ENCODE measurements around the gene CPNE6. TPM values are rescaled to one million over a fixed set of nuclear protein-coding genes. Genes with fewer than 3 reads are reported as not detected.

CPNE6 gene
- total RNA-seq, 1 experiment from 2014 or later = not detected

DNA sequence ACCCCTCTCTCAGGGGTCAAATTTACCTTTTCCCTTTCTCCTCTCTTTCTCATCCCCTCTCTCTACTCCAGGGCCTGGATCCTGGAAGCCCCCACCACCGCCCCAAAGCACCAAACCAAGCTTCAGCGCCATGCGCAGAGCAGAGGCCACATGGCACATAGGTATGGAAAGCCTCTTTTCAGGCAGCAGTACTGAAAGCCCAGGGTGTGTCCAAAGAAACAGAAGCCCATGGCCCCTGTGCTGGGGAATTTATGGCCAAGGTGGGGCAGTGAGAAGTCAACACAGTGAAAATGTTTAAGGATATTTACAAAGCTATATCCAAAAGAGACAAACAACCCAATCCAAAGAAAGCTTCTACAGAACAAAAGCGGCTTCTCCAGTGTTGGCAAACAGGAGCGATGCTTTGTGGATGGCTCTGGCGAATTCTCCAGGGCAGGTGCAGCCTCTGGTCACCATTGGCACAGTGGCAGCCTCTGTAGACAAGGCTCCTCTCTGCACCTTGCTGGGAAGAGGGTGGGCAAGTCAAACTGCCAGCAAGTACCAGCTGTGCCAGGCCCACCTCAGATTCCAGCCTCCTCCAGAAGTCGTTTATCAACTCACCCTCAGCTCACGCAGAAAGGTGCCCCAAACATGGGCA lies 4.7 kb upstream of the CPNE6 start:
- DNase-seq (ENCODE audit: low spot score) = no peak
- in situ Hi-C loops (cut with HindIII; ENCODE audit: low sequenced_read_pairs) = no loop called here

GRCh38 chr14:24067133-24068082 lies 4.0 kb upstream of the CPNE6 start:
- DNase-seq (ENCODE audit: low spot score) = no peak
- in situ Hi-C loops (cut with HindIII; ENCODE audit: low sequenced_read_pairs) = no loop called here

DNA sequence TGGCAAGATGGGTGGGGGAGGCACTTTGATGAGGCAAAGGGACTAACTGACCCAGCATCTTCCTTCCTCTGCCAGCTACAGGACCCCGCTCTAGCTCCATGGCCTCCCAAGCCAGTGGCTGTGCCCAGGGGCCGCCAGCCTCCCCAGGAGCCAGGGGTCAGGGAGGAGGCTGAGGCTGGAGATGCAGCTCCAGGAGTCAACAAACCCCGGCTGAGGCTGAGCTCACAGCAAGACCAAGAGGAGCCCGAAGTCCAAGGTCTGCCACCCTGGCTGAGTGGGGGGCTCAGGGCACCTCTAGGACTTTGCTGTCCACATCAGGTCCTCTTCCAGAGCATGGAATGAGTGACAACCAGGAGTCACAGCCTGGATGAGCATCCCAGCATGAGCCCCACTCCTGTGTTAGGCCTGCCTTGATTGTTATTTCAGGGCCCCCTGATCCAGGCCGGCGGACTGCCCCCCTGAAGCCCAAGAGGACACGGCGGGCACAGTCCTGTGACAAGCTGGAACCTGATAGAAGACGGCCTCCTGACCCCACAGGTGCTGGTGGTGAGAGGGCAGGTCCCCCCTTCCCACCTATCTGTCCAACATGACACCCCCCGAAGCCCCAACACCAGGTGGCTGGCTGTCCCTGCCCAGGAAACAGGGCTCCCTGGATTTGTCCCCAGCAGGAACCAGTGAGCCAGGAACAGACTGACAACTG lies 2.5 kb upstream of the CPNE6 start:
- in situ Hi-C loops (cut with HindIII; ENCODE audit: low sequenced_read_pairs) = no loop called here
- DNase-seq (ENCODE audit: low spot score) = no peak

GRCh38 chr14:24069411-24069735 lies 2.0 kb upstream of the CPNE6 start:
- DNase-seq (ENCODE audit: low spot score) = no peak
- in situ Hi-C loops (cut with HindIII; ENCODE audit: low sequenced_read_pairs) = no loop called here

- DNase-seq (ENCODE audit: low spot score) = peak; percentile 70
These were observed 848 bp upstream of the CPNE6 start for GRCh38 chr14:24070285-24071143.

DNA sequence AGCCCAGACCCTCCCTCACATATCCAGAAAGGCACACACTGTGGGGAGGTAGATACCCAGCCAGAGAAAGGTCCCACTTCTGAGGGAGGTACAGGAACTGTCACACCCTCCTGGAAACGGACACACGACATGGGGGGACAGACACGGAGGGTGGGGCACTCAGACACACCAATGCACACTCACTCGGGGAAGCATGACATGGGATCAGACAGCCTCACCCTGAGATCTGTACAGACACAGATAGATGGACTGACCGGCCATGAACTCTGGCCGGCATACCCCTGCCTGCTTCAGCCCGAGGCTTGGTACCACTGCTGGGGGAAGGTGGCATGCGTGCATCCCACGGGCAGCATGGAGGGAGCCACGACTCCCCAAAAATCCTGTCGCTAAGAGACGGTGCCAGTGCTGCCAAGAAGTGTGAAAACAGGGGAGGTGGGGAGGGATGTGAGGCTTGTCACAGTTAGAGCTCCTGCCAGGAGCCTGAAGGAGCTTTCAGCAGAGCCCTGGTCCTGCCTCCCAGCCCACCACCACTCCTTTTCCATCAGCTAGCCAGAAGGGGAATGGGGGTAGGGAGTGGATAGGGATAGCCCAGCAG lies 571 bp downstream of the CPNE6 start:
- DNase-seq (ENCODE audit: low spot score) = peak; percentile 60
- in situ Hi-C loops (cut with HindIII; ENCODE audit: low sequenced_read_pairs) = no loop called here

More at GRCh38 chr14:24070285-24071143, 848 bp upstream of the CPNE6 start:
- in situ Hi-C loops (cut with HindIII; ENCODE audit: low sequenced_read_pairs) = no loop called here

DNA sequence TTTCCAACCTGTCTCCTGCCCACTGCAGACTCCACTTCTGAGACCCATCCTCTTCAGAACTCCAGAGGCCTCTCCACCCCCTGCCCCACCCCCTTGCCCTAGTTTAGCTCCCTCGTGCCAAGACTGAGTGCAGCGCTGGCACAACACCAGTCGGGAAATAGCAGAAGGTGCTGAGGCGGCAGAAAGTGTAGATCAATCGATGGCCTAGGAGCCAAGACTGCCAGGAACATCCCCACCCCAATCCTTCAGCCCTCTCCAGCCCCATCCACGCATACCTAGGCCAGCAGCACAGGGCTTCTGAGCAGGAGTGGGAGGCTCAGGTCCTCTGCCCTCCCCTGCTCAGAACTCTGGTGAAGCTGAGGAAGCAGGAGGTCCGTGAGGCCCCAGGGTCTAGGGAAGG lies 1.1 kb downstream of the CPNE6 start:
- peak; percentile 59 for DNase-seq (ENCODE audit: low spot score)
- in situ Hi-C loops (cut with HindIII; ENCODE audit: low sequenced_read_pairs) = no loop called here

DNA sequence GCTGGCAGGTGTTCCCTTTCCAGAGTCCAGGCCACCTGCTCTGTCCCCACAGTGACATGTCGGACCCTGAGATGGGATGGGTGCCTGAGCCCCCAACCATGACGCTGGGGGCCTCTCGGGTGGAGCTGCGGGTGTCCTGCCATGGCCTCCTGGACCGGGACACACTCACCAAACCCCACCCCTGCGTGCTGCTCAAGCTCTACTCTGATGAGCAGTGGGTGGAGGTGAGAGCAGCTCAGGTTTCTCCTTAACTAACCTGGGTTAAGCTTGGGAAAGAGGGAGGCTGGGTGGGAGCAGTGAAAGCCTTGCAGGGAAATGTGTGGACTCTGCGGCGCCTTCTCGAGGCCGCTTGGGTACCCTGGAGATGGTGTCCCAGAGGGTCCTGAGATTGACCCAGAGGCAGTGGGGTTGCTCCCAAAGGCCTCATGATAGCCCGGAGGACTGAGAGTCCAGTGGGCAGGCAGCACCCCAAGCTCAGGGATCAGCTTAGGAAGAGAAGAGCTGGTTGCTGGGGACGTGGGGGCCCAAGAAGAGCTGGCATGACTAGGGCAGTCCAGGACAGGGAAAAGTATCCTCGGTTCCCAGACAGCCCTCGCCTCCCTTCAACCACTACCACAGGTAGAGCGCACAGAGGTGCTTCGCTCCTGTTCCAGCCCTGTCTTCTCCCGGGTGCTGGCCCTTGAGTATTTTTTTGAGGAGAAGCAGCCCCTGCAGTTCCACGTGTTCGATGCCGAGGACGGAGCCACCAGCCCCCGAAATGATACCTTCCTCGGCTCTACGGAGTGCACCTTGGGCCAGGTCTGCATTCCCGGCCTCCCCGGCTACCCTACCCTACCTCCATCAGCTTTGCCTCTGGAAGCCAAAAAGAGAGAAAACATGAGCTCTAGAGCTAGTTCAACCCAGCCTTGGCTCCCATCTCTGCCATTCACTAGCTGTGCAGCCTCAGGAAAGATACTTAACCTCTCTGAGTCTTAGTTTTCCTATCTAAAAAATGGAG lies 1.8 kb downstream of the CPNE6 start:
- no peak for DNase-seq (ENCODE audit: low spot score)
- in situ Hi-C loops (cut with HindIII; ENCODE audit: low sequenced_read_pairs) = no loop called here

DNA sequence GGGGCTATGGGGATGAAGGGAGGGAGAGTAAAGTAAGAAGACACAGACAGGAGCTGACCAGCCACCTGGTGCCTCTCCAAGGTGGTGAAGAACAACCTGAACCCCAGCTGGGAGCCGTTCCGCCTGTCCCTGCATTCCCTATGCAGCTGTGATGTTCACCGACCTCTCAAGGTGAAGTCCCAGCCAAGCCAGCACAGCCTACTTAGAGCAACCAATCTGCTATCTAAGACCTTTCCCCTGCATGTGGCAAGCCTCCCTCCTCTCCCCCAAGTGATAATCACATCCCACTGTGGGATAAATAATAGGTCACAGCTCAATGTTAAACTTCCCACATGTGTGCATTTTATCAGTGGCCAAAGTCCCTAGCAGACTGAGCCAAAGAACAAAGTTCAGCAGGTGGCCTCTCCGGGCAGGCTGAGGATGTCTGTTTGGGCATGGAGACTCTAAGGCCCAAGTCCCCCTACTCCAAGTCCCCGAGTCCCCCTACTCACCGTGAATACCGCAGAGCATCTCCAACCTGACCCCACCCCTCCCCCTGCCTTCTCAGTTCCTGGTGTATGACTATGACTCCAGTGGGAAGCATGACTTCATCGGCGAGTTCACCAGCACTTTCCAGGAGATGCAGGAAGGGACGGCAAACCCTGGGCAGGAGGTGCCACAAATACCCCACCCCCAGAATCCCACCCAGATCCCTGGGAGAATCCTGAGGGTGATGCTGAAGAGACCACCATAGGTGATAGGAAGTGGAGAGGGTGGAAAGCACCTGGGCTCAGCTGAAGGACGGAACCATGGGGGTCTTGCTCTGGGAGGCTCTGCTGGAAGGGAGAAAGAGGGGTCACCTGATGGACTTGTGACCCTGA lies 3.5 kb downstream of the CPNE6 start:
- in situ Hi-C loops (cut with HindIII; ENCODE audit: low sequenced_read_pairs) = no loop called here
- no peak for DNase-seq (ENCODE audit: low spot score)

DNA sequence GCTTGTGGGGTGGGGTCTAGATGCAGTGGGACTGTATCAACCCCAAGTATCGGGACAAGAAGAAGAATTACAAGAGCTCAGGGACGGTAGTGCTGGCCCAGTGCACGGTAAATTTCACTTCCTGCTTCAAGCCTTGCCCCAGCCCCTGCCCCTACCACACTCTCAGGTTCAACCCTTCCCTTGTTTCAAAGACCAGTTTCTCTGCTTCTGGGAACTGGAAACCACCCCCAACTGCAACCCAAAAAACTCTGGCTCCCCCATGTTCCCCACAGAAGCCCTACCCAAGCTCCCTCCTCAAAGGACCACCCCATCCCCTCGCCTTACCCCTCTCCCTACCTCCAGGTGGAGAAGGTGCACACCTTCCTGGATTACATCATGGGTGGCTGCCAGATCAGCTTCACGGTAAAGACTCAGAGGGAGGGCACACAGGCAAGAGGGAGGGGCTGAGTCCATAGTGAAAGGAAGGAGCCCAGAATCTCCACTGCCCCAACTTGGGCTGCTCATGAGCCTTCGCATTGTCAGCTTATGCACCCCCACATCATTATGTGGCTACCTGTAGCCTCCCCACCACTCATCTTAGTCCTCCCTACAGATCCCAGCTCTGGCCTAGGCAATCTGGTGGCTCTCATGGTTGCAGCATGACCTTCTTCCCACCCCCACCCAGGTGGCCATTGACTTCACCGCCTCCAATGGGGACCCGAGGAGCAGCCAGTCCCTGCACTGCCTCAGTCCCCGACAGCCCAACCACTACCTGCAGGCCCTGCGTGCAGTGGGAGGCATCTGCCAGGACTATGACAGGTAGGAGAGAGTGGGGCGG lies 4.3 kb downstream of the CPNE6 start:
- DNase-seq (ENCODE audit: low spot score) = no peak
- in situ Hi-C loops (cut with HindIII; ENCODE audit: low sequenced_read_pairs) = no loop called here

GRCh38 chr14:24076302-24076601 lies 4.9 kb downstream of the CPNE6 start:
- no peak for DNase-seq (ENCODE audit: low spot score)
- in situ Hi-C loops (cut with HindIII; ENCODE audit: low sequenced_read_pairs) = no loop called here

DNA sequence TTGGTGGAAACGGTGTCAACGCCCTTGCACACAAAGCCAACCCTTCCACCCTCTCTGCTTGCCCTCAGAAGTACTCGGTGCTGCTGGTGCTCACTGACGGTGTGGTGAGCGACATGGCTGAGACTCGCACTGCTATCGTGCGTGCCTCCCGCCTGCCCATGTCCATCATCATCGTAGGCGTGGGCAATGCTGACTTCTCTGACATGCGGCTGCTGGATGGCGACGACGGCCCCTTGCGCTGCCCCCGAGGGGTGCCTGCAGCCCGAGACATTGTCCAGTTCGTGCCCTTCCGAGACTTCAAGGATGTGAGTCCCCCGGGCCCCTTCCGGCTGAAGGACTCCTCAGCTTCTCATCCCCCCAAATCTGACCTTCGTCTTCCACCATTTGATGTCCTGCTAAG lies 5.7 kb downstream of the CPNE6 start:
- DNase-seq (ENCODE audit: low spot score) = no peak
- in situ Hi-C loops (cut with HindIII; ENCODE audit: low sequenced_read_pairs) = no loop called here

GRCh38 chr14:24078146-24078545 lies 6.8 kb downstream of the CPNE6 start:
- in situ Hi-C loops (cut with HindIII; ENCODE audit: low sequenced_read_pairs) = no loop called here
- no peak for DNase-seq (ENCODE audit: low spot score)

DNA sequence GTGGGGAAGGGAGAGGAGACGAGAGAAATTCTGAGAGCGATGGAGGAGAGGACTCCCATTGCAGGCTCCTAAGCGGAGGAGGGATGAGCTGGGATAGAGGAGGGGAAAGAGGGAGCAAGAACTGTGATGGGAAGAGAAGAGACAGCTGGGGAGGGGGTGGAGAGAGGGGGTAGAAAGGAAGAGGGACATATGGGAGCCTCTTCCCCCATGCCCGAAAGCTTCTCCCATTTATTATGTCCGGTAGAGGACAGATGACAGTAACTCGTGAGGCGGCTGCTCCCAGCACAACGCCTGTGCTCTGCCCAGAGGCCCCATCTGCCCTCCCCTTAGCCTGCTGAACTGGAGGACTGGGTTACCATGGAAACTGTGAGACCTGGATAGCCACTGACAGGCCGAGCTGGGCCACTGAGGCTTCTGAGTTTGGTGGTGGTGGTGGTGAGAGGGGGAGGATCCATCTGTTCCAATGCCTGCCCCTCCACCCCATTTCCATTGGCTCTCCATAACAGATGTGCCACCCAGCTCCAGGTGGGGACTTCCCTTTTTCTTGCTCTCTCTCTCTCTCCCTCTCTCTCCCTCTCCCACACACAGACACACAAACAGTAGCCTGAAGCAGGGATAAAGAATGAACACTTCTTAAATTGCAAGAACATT lies 8.3 kb downstream of the CPNE6 start:
- in situ Hi-C loops (cut with HindIII; ENCODE audit: low sequenced_read_pairs) = no loop called here
- peak; percentile 95 for DNase-seq (ENCODE audit: low spot score)

GRCh38 chr14:24080142-24080530 lies 8.8 kb downstream of the CPNE6 start:
- in situ Hi-C loops (cut with HindIII; ENCODE audit: low sequenced_read_pairs) = no loop called here

More at GRCh38 chr14:24080142-24080530, 8.8 kb downstream of the CPNE6 start:
- no peak for DNase-seq (ENCODE audit: low spot score)

Measured in G401 (cell line).